CD4-positive, alpha-beta T cell treated with Interferon alpha-2 for 1 hour (primary cell): ENCODE results near the gene DHRS7B.
"Not testable (repeated sequence)": the region's sequence is repeated elsewhere in the genome, so short reads cannot be mapped to it uniquely, and the experiment has no call there.

Source experiments
- DNase-seq, 2 donors: peaks; one replicate each; pipeline ENCODE4 v3.0.0-alpha.2; 2020 to 2022

DHRS7B gene

DNA sequence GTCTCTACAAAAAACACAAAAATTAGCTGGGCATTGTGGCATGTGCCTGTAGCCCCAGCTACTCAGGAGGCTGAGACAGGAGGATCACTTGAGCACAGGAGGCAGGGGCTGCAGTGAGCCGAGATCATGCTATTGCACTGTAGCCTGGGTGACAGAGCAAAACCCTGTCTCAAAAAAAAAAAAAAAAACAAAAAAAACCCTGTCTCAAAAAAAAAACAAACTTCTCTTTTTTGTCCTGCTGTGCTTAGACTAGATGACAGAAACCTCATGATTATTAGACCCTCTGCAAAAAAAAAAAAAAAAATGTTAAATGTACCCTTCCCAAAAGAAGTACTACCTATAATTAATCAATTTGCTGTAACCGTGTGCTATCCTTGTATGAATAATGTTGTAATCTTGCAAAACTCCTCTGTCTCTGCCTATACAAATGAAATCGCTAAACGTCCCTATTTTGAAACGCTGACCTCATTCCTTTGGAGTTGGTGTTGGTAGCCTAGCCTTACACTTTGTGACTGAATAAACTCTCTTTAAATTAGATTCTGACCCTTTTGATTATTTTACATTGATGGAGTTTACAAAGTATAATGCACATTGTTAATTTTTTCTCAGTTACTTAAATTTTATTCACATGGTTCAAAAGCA lies 13.6 kb upstream of the DHRS7B start:
- DNase-seq = no peak

DNA sequence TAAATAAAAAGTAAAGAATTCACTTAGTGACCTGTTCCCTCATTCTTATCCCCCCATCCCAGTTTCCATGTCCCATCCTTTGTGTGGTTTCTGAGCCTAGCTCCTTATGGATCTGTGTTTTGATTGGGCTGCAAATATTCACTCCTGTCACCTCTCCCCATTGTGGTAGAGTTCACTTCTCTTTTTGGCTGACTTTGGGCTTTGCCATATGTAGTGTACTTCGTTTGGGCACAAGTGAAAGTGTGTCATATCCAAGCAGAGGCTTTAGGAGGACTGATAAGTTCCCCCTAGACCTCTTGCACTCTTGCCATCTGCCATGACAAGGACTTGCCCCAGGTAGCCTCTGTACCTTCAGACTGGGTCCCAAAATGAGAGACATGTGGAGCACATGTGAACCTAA lies 13.0 kb upstream of the DHRS7B start:
- no peak for DNase-seq

DNA sequence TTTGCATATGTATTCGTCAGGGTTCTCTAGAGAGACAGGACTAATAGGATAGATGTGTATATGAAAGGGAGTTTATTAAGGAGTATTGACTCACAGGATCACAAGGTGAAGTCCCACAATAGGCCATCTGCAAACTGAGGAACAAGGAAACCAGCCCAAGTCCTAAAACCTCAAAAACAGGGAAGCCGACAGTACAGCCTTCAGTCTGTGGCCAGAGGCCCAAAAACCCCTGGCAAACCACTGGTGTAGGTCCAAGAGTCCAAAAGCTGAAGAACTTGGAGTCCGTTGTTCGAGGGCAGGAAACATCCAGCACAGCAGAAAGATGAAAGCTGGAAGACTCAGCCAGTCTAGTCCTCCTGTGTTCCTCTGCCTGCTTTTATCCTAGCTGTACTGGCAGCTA lies 12.0 kb upstream of the DHRS7B start:
- DNase-seq = not testable (repeated sequence)

DNA sequence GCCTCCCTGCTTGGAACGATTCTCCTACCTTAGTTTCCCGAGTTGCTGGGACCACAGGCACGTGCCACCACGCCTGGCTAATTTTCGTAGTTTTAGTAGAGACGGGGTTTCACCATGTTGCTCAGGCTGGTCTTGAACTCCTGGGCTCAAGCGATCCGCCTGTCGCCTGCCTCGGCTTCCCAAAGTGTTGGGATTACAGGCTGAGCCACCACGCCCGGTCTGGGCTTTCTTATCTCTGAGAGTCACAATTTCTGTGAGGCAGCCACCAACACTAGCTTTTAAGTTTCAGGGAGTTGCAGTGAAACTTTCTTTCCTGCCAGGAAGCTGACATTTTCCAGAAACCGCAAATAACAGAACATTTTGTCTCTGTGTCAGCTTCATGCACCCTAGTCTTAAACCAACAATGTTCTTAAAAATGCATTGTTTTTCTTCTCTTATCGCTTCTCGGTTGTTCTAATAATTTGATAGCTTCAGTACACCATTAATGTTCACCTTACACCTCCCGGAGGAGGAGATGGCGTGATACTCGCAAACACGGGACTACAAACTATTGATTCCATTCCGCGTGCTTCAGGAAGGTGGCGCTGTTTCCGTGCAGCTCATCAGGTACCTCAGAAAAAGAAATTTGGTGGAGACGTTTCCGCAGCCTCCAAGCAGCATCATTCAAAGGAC lies 7.4 kb upstream of the DHRS7B start:
- DNase-seq = peak; percentile 74 to 83

DNA sequence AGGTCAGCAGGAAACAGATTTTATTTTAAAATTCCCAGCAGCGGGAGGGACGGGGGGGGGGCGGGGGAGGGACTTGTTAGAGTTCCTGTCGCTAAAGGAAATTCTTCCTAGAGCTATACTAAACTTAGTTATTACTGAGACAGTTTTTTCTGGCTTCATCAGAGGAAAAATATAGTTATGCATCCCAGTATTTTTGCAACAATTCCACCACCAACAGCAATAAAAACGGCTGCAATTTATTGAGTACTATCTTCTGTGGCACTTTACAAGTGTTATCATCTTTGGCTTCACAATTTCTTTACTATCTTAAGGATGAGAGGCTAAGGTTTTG lies 6.9 kb upstream of the DHRS7B start:
- no peak for DNase-seq

DNA sequence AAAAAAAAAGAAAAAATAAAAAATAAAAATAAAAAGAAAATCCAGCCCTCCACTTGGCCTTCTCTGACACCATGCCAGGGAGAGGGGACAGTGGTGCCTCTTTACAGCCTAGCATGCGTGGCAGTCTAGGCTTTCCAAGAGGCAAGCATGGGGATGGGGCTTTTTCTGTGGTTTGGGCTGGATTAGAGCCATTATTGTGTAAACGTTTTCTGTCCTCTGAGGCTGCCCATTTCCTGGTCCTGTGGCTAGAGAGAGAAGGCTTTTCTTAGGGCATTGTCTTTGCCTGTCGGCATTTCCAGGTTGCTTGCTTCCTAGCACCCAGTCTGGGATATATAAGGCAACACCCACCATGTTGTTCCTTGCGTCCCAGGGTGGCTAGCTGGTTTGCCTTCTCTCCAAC lies 2.7 kb upstream of the DHRS7B start:
- DNase-seq = no peak

DNA sequence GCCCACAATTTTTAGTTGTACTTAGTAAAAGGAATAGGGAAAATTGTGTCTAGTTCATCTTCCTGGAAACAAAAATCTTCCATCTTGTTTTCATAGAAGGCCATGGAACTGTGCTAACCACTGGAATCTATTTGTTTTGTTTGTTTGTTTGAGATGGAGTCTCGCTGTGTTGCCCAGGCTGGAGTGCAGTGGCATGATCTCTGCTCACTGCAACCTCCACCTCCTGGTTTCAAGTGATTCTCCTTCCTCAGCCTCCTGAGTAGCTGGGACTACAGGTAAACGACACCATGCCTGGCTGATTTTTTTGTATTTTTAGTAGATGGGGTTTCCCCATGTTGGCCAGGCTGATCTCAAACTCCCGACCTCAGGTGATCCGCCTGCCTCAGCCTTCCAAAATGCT lies 2.2 kb upstream of the DHRS7B start:
- DNase-seq = not testable (repeated sequence)

DNA sequence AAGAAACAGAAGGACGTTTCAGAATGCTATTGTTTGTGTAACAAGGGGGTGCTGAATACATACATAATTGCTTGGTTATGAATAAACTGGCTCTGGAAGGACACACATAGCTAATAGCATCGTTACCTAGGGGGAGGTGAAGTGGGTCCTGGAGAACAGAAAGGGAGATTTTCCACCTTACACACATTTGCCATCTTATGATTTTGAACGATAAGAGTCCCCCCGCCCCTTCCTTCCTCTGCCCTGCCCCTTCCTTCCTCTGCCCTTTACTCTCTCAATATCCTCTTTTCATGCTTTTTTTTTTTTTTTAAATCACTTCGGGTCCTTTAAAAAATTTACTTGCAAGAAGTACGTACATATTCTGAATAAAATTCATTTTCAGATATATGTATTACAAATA lies 902 bp upstream of the DHRS7B start:
- peak; percentile 67 to 82 for DNase-seq

DNA sequence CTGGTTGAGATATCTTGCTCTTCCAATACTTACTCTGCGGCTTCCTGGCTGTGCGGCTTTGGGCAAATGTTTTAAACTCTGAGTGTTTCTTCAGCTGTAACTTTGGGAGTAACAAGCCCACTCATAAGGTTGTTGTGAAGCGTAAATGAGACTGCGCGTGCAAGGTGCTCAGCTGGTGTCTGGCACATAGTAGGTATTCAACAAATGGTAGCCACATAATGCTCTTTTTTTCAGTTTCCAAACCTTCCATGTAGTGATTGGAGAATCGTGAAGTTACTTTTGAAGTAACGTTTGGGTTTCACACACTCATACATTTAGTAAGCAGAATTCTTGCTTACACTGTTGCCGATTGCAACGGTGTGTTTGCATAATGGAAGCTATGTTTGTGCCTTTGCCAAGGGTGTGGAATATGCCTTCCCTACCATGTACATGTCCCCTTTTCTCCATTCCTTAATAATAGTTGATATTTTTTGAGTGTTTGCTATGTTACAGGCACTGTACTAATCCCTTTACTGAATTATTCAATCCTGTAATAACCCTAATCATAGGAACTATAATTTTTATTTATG lies 829 bp downstream of the DHRS7B start:
- DNase-seq = no peak

DNA sequence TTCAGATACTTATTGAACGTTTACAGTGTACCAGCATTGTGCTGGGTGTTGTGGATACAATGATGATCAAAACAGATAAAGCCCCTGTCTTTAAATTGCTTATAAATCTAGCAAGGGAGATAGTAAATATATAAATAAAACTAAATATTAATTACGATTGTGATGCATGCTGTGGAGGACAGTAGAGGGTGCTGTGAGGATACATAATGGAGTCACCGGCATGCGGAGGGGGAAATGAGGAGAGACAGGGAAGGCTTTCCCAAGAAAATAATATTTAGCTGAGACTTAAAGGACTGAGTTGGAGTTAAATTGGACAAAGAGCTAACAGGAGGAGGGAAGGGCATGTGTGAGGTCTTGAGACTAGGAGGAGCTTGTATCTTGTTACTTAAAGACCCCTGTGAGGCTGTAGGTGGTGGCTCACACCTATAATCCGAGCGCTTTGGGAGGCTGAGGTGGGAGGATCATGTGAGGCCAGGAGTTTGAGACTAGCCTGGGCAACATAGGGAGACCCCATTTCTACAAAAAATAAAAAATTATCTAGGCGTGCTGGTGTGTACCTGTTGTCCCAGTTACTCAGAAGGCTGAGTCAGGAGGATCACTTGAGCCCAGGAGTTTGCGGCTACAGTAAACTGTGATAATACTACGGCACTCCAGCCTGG lies 2.4 kb downstream of the DHRS7B start:
- no peak for DNase-seq

DNA sequence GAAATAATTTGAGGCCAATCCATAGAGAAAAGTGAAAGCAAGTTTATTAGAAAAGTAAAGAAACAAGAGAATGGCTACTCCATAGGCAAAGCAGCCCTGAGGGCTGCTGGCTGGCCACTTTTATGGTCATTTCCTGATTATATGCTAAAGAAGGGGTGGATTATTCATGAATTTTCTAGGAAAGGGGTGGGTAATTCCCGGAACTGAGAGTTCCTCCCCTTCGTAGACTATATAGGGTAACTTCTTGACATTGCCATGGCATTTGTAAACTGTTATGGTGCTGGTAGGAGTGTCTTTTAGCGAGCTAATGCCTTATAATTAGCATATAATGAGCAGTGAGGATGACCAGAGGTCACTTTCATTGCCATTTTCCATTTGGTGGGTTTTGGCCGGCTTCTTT lies 4.4 kb downstream of the DHRS7B start:
- peak in 1 of 2 donors; percentile 11 for DNase-seq

DNA sequence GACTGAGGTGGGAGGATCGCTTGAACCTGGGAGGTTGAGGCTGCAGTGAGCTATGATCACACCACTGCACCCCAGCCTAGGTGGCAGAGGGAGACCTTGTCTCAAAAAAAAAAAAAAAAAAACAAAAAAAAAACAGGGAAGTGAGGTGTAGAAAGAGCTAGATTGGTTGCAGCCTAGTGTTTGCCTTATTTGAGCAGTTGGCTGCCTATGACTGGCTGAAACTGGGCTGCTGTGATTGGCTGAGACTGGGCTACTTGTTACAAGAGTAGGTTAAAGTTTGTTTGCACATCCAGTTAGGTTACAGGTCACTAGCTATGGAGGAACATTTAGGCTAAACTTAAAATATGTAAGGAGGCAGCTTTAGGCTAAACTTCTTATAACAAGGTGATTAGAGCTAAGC lies 5.7 kb downstream of the DHRS7B start:
- DNase-seq = peak in 1 of 2 donors; percentile 8

DNA sequence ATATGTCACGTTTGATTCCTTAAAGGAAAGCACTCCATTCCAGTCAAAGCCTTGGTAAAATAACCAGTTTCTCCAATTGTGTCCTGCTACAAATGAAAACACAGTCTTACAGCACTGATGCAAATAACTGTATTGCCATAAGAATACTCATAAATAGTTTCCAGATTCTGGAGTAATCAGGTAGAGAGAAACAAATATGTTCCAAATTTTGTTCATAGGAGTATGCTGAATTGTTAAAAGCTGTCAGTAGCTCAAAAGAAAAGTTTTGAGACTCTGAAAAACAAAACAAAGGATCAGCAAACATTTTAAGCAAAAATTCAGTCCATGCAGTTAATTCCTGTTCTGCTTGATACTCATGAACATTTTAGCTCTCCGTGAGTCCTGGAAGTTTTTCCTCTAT lies 7.8 kb downstream of the DHRS7B start:
- DNase-seq = no peak

DNA sequence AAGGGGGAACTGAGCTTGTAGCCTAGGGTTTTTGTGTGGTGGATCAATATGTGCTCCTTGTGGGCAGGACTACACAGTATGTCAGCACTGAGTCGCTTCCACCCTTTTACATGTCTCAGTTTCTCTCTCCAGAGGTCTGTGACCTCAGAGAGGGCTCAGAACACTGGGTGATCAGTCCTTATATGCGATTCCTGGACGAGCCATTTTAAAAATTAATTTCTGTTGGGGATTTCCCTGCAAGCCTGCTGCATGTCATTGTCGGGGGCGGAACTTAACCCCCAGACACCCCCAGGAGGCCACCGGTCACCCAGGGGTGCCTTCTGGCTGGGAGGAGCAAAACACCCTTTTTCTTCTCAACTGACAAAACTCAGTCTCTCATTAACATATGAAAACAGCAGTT lies 14.1 kb downstream of the DHRS7B start:
- no peak for DNase-seq

DNA sequence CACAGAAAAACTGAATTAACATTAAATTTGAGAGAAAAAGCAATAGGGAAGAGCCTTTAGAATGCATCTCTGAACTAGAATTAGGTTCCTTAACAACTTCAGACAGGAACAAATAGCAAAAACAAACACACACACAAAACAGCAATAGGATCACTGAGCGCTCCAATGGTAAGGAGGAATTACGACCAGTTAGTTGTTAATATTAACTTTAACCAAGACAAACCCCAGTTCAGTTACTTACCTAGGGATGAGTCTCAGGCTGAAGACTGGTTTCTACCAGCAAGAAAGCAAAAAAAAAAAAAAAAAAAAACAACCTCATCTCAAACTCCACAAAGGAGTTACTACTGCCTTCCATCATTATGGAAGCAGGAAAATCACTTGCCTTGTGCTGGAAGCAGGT lies 14.6 kb downstream of the DHRS7B start:
- no peak for DNase-seq

DNA sequence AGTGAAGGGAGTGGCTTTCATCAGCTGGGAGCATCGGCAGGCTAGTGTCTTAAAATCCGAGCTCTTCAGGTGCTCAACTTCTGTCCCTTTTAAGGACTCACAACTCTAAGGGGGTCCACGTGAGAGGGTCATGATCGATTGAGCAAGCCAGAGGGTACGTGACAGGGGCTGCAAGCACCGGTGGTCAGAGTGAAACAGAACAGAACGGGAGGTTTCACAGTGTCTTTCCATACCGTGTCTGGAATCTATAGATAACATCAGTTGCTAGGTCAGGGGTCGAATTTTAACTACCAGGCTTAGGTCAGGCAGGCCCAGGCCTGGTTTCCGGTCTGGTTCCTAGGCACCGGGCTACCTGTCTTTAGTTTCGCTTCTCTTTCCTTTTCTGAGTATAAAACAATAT lies 15.3 kb downstream of the DHRS7B start:
- DNase-seq = not testable (repeated sequence)

DNA sequence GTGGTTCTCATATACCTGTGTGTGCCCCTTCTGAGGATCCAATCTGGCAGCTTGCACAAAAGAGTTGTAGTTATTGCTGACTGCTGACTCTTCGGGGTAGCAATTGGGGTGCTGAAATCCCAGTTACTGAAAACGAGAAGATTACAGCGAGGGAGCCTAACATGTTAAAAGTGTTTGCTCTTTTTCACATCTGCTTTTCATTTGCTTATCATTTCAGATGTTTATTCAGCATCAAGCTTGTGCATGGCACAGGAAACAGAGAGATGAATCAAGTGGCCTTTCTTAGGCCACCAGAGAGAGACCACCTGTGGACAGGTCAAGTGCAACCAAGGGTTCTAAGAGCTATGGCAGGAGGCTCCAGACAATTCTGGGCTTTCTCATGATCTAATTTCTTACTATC lies 16.9 kb downstream of the DHRS7B start:
- no peak for DNase-seq

DNA sequence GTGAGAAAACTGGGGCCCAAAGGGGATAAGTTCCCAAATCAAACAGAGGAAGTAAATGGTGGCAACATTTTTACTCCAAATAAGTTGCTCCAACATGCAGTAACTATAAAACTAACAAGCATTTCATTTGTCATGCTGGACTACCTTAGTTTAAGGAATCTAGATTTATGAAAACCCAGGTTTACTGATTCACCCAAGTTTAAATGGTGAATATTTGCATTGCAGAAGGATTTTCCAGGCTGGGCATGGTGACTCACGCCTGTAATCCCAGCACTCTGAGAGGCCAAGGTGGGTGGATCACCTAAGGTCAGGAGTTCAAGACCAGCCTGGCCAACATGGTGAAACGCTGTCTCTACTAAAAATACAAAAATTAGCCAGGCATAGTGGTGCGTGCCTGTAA lies 17.5 kb downstream of the DHRS7B start:
- not testable (repeated sequence) for DNase-seq

DNA sequence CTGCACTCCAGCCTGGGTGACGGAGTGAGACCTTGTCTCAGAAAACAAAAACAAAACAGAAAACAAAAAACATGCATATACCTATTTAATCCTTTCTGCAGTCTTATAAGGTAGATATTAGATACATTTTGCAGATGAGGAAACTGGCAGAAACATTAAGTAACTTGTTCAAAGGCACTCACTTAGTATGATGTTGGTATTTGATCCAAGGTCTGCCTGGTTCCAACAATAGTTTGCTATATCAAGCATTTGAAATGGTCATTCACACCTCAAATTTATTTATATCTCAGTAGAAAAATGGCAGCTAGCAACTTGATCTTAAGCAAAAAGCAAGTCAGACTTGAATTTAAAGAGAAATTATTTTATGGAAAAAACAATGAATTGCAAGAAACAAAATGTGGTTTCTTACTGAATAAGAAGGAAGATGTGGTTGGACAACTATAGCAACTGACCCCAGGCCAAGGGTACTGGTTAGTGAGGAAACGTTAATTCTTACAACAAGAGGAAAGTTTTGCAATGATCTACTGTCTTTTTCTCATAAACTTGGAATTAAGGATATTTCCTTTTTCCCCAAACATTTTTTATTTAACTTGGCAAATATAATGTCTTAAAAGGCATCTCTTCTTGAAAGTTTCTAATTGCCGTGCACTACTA lies 19.7 kb downstream of the DHRS7B start:
- DNase-seq = no peak

DNA sequence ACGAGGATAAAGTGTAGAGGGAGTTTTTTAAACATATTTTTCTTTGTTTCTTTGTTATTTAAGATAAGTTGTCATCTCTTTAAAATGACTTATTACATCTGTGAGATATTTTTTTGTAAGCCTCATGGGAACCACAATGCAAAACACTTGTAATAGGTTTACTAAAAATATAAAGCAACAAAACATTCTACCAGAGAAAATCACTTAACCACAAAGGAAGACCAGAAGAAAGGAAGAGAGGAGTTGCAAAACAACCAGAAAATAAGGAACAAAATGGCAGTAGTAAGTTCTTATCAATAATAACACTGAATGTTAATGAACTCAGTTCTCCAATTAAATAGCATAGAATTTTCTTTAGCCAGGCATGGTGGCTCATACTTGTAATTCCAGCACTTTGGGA lies 22.9 kb downstream of the DHRS7B start:
- DNase-seq = no peak

DNA sequence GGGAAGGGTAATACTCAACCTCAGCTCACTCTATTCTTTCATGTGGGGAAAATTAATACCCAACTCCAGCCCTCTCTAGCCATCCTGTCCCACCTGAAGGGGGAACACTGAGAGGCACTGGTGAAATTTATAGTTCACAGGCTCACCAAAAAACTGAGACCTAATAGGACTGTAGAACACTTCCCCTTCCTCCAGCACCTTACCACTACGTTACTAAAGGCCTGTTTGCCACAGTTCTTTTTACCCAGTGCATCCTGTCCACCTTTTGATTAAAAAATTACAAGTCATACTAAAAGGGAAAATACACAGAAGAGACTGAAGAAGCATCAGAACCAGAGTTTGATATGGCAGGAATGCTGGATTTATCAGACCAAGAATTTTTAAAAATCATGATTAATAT lies 26.0 kb downstream of the DHRS7B start:
- no peak for DNase-seq

DNA sequence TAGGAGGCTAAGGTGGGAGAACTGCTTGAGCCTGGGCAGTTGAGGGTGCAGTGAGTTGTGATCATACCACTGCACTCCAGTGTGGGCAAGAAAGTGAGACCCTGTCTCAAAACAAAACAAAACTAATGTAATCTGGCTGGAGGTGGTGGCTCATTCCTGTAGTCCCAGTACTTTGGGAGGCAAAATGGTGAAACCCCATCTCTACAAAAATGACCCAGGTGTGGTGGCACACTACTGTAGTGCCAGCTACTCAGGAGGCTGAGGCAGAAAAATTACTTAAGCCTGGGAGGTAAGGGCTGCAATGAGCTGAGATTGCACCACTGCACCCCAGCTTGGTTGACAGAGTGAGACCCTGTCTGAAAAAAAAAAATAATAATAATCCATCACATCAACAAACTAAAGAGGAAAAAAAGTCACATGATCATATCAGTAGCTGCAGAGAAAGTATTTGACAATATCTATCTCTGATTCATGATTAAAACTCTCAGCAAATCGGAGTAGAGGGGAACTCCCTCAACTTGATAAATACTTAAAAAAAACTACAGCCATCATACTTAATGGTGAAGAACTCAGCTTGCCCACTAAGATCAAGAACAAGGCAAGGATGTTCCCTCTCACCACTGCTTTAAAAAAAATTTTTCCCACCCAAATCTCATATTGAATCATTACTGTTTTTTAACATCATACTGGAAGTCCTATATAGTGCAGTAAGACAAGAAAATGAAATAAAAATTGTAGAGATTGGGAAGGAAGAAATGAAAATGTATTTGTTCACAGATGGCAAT lies 31.0 kb downstream of the DHRS7B start:
- DNase-seq = no peak

DNA sequence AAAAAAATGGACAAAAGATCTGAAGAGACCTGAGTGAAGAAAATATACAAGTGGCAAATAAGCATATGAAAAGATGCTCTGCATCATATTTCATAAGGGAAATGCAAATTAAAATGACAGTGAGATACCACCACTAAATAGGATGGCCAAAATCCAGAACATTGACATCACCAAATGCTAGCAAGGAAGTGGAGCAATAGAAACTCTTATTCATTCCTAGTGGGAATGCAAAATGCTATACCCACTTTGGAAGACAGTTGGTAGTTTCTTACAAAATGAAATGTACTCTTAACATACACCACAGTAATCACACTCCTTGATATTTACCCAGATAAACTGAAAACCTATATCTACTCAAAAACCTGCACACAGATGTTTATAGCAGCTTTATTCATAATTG lies 33.6 kb downstream of the DHRS7B start:
- no peak for DNase-seq
